K562 (cell line): ENCODE data around the gene SND1.

Experiments
- EGR1 ChIP-seq: fragments of 450-650 bp; conservative IDR thresholded peaks from 2 replicates; pipeline ENCODE4 v1.6.1; 2017; ENCODE audit warnings: mild to moderate bottlenecking
- MYNN ChIP-seq, 2 experiments: sonication (generic); formaldehyde crosslinking in 1 of 2; IDR thresholded peaks; 2 replicates each; pipeline versions ENCODE4 v1.5.0 to v1.6.1; 2016 to 2020; ENCODE audit warnings: antibody characterized with exemption in 1 of 2, missing genetic modification reagents in 1 of 2
- NKRF ChIP-seq: fragments of 450-650 bp; IDR thresholded peaks from 2 replicates; pipeline ENCODE4 v1.6.1; 2016; ENCODE audit warnings: borderline replicate concordance
- NR2C2 ChIP-seq, 2 experiments: fragments of 200-800 bp in 1 of 2; sonication (Bioruptor generic) in 1 of 2; sonication (generic) in 1 of 2; formaldehyde crosslinking in 1 of 2; IDR thresholded peaks; 2 replicates each; pipeline versions ENCODE4 v1.6.1 to v1.8.0; 2016 to 2022; ENCODE audit warnings: mild to moderate bottlenecking in 1 of 2, missing compliant biosample characterization in 1 of 2, missing genetic modification characterization in 1 of 2, missing genetic modification reagents in 1 of 2
- NR2F6 ChIP-seq: fragments of 450-650 bp; formaldehyde crosslinking; IDR thresholded peaks from 2 replicates; pipeline ENCODE4 v1.4.0; 2020; ENCODE audit warnings: mild to moderate bottlenecking
- ZKSCAN1 ChIP-seq: fragments of 150-350 bp; IDR thresholded peaks from 2 replicates; pipeline ENCODE4 v1.6.1; 2016; ENCODE audit warnings: low read depth, low read length
- TF ChIP-seq, protein P1 (sequence below): fragments of 250-450 bp; sonication (Bioruptor Pico); IDR thresholded peaks from 2 replicates; pipeline ENCODE4 v1.8.0; 2021; ENCODE audit warnings: moderate library complexity, mild to moderate bottlenecking, inconsistent platforms
- TF ChIP-seq, protein P2 (sequence below): fragments of 250-450 bp; sonication (Bioruptor Pico); IDR thresholded peaks from 2 replicates; pipeline ENCODE4 v1.8.0; 2021; ENCODE audit warnings: moderate library complexity, mild to moderate bottlenecking, inconsistent platforms

DNA sequence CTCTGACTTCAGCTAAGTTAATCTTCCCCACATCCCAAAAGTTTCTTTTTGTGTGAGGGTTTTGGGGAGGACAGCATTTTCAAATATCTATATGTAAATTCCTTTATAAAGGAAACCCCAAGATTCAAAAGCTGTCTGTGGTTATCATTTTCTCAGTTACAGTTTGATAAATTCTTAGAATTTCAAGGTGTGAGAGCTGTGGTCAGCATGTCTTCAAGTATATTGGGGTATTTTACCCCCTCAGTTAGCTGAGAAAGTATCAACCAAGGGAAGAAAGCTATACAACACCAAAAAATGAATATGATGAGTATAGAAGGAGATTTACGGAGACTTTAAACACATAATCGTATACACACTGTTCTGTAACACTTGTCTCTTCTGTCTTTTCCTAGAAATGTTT is 109.2 kb downstream of the SND1 start:
- no peak for TF ChIP-seq EGR1
- no peak for TF ChIP-seq ZKSCAN1
- TF ChIP-seq, protein P1, sequence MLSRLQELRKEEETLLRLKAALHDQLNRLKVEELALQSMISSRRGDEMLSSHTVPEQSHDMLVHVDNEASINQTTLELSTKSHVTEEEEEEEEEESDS, result no peak
- no peak for TF ChIP-seq NR2C2 (CRISPR knock-in tag; IDR thresholded peaks at IDR 0.05)
- TF ChIP-seq NR2C2 (tag; IDR thresholded peaks at IDR 0.05), result no peak
- no peak for TF ChIP-seq NKRF
- TF ChIP-seq, protein P2, sequence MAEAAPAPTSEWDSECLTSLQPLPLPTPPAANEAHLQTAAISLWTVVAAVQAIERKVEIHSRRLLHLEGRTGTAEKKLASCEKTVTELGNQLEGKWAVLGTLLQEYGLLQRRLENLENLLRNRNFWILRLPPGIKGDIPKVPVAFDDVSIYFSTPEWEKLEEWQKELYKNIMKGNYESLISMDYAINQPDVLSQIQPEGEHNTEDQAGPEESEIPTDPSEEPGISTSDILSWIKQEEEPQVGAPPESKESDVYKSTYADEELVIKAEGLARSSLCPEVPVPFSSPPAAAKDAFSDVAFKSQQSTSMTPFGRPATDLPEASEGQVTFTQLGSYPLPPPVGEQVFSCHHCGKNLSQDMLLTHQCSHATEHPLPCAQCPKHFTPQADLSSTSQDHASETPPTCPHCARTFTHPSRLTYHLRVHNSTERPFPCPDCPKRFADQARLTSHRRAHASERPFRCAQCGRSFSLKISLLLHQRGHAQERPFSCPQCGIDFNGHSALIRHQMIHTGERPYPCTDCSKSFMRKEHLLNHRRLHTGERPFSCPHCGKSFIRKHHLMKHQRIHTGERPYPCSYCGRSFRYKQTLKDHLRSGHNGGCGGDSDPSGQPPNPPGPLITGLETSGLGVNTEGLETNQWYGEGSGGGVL (CRISPR knock-in tag), result no peak
- no peak for TF ChIP-seq NR2F6
- TF ChIP-seq MYNN (IDR thresholded peaks at IDR 0.05), result no peak
- TF ChIP-seq MYNN (CRISPR knock-in tag; IDR thresholded peaks at IDR 0.05), result no peak
